BE2C (cell line): ENCODE measurements around the gene TRABD2B.

Experiments
- DNase-seq: peaks from one replicate; pipeline ENCODE4 v3.0.0-alpha.2; 2020
- H3K27me3 ChIP-seq: fragments of 250-450 bp; sonication (Bioruptor Pico); 2 replicates; pipeline ENCODE4 v1.5.1; 2020; ENCODE audit warnings: mild to moderate bottlenecking
- H3K36me3 ChIP-seq: fragments of 250-450 bp; sonication (Bioruptor Pico); 2 replicates; pipeline ENCODE4 v1.5.1; 2020; ENCODE audit warnings: mild to moderate bottlenecking
- H3K4me1 ChIP-seq: fragments of 250-450 bp; sonication (Bioruptor Pico); 2 replicates; pipeline ENCODE4 v1.5.1; 2020
- H3K4me3 ChIP-seq: 2 replicates; pipeline ENCODE4 v1.5.1; 2011; ENCODE audit warnings: low read depth, low read length
- H3K9me3 ChIP-seq: fragments of 250-450 bp; sonication (Bioruptor Pico); 2 replicates; pipeline ENCODE4 v1.5.1; 2020
- CTCF ChIP-seq: IDR thresholded peaks from 2 replicates; pipeline ENCODE4 v1.5.1; 2012; ENCODE audit warnings: mild to moderate bottlenecking, low read depth, low read length

TRABD2B gene

GRCh38 chr1:47907177-47907528 is 90.0 kb downstream of the TRABD2B start:
- Histone ChIP-seq H3K27me3 (no peaks in the 10 kb centered on the region), H3K9me3 (no peaks in the 10 kb centered on the region), H3K4me1 (no peaks in the 10 kb centered on the region), H3K36me3 (no peaks in the 10 kb centered on the region), H3K4me3 (no peak overlapping the region)
- no peak for DNase-seq
- no peak for TF ChIP-seq CTCF

- Histone ChIP-seq H3K4me3 (no peak overlapping the region), H3K27me3 (no peaks in the 10 kb centered on the region), H3K36me3 (no peaks in the 10 kb centered on the region), H3K9me3 (no peaks in the 10 kb centered on the region), H3K4me1 (no peaks in the 10 kb centered on the region)
- no peak for DNase-seq
- no peak for TF ChIP-seq CTCF
These were observed 90.5 kb downstream of the TRABD2B start for GRCh38 chr1:47906527-47907176.

- Histone ChIP-seq H3K27me3 (no peaks in the 10 kb centered on the region), H3K4me3 (no peak overlapping the region), H3K9me3 (no peaks in the 10 kb centered on the region), H3K36me3 (no peaks in the 10 kb centered on the region), H3K4me1 (no peaks in the 10 kb centered on the region)
- TF ChIP-seq CTCF: no peak
- DNase-seq: no peak
These were observed 91.2 kb downstream of the TRABD2B start for GRCh38 chr1:47906009-47906432.

GRCh38 chr1:47903723-47904122 is 93.5 kb downstream of the TRABD2B start:
- no peaks in the 10 kb centered on the region for H3K27me3 ChIP-seq
- H3K4me3 ChIP-seq: no peak overlapping the region
- no peaks in the 10 kb centered on the region for H3K36me3 ChIP-seq
- no peak for DNase-seq
- no peaks in the 10 kb centered on the region for H3K4me1 ChIP-seq
- no peak for TF ChIP-seq CTCF
- H3K9me3 ChIP-seq: no peaks in the 10 kb centered on the region

GRCh38 chr1:47901001-47901575 is 96.1 kb downstream of the TRABD2B start:
- no peak for DNase-seq
- H3K4me1 ChIP-seq: no peaks in the 10 kb centered on the region

More at GRCh38 chr1:47901001-47901575, 96.1 kb downstream of the TRABD2B start:
- Histone ChIP-seq H3K36me3 (no peaks in the 10 kb centered on the region), H3K27me3 (no peaks in the 10 kb centered on the region), H3K4me3 (no peak overlapping the region), H3K9me3 (no peaks in the 10 kb centered on the region)
- TF ChIP-seq CTCF: no peak
